ENCODE measurements around the gene CENPH.
"Not testable (repeated sequence)": the region's sequence is repeated elsewhere in the genome, so short reads cannot be mapped to it uniquely, and the experiment has no call there.

CENPH gene

DNA sequence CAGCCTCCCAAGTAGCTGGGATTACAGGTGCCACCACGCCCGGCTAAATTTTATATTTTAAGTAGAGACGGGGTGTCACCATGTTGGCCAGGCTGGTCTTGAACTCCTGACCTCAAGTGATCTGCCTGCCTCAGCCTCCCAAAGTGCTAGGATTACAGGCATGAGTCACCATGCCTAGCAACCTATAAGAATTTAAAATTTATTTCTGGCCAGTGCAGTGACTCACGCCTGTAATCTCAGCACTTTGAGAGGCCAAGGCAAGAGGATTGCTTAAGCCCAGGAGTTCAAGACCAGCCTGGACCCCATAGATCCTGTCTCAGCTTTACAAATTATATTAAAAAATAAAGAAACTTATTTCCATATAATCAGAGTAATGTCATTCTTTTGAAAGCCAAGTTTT is 66.6 kb downstream of the CENPH start:
- not testable (repeated sequence) for DNase-seq

DNA sequence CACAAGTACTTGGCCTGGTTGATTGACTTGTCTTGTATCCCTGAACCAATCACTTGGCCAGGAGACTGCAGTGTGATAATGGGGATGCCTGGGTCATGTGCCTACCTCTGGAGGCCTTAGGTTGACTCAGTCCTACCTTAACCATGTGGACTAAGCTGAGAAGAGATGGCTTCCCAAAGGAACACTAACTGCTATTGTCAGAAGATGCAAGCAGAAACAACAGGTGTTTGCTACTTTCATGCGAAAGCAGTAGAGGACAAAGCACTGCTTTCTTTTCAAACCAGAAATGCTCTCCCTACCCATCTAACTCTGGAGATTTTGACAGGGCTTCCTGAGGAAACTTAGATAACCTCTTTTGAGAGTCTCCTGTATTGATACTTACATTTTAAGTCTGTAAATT is 68.2 kb downstream of the CENPH start:
- DNase-seq, result no peak

All from CD4-positive, alpha-beta T cell treated with Interleukin-17A for 1 hour (primary cell).